SU-DHL-6 (cell line): ENCODE results near the gene MEIS1.
"Not testable (repeated sequence)": the region's sequence is repeated elsewhere in the genome, so short reads cannot be mapped to it uniquely, and the experiment has no call there.

Experiments used
- H2AFZ ChIP-seq: fragments of 200-600 bp; sonication (generic); 2 replicates; pipeline ENCODE4 v1.6.1; 2014; ENCODE audit warnings: low read depth, mild to moderate bottlenecking, moderate library complexity, mixed read lengths, antibody characterized with exemption, low read length; ENCODE audit not compliant: severe bottlenecking
- H3F3A ChIP-seq: fragments of 200-600 bp; shearing (Covaris generic); 2 replicates; pipeline ENCODE4 v1.6.0; 2016; ENCODE audit warnings: antibody characterized with exemption, mild to moderate bottlenecking; ENCODE audit not compliant: insufficient read depth
- H3K27ac ChIP-seq: fragments of 200-600 bp; sonication (generic); 2 replicates; pipeline ENCODE4 v1.5.1; 2016; ENCODE audit warnings: low read depth, mild to moderate bottlenecking, low read length, moderate library complexity, mixed read lengths
- H3K27me3 ChIP-seq: fragments of 200-600 bp; sonication (generic), shearing (Covaris generic); 2 replicates; pipeline ENCODE4 v1.6.0; 2014; ENCODE audit warnings: mild to moderate bottlenecking, low read length
- H3K36me3 ChIP-seq: fragments of 200-600 bp; sonication (generic); 2 replicates; pipeline ENCODE4 v1.6.1; 2014; ENCODE audit warnings: mild to moderate bottlenecking, low read length, mixed read lengths
- H3K4me2 ChIP-seq: fragments of 300-600, 200-600 bp; shearing (Covaris generic), sonication (generic); 2 replicates; pipeline ENCODE4 v1.6.0; 2014; ENCODE audit warnings: low read length, low read depth, mild to moderate bottlenecking; ENCODE audit not compliant: poor library complexity, severe bottlenecking
- H3K4me3 ChIP-seq: fragments of 200-600 bp; sonication (generic); 2 replicates; pipeline ENCODE4 v1.5.1; 2014; ENCODE audit warnings: antibody characterized with exemption, low read length, mild to moderate bottlenecking, mixed read lengths; ENCODE audit not compliant: insufficient read depth, poor library complexity, severe bottlenecking
- H3K79me2 ChIP-seq: fragments of 200-600 bp; sonication (generic); 2 replicates; pipeline ENCODE4 v1.6.1; 2014; ENCODE audit warnings: mild to moderate bottlenecking, low read length, moderate library complexity; ENCODE audit not compliant: insufficient read depth
- H3K9ac ChIP-seq: fragments of 200-600 bp; sonication (generic); 2 replicates; pipeline ENCODE4 v1.7.0; 2014; ENCODE audit warnings: mild to moderate bottlenecking, low read length
- H3K9me2 ChIP-seq: fragments of 200-600 bp; sonication (generic); replicated peaks from 2 replicates; pipeline ENCODE4 v1.6.1; 2014; ENCODE audit warnings: low read length; ENCODE audit not compliant: insufficient read depth
- H3K9me3 ChIP-seq: fragments of 200-600 bp; sonication (generic); 2 replicates; pipeline ENCODE4 v1.6.1; 2014; ENCODE audit warnings: low read length, mixed read lengths; ENCODE audit not compliant: insufficient read depth
- H4K20me1 ChIP-seq: fragments of 200-600 bp; sonication (generic); 2 replicates; pipeline ENCODE4 v1.6.1; 2014; ENCODE audit warnings: low read depth, mild to moderate bottlenecking, antibody characterized with exemption, low read length, moderate library complexity, mixed read lengths
- CTCF ChIP-seq: fragments of 200-600 bp; sonication (generic); IDR thresholded peaks from one replicate; pipeline ENCODE4 v1.5.1; 2017; ENCODE audit warnings: antibody characterized with exemption, mild to moderate bottlenecking, low read length, moderate library complexity; ENCODE audit not compliant: insufficient read depth, poor library complexity, severe bottlenecking
- EZH2phosphoT487 ChIP-seq: fragments of 200-600 bp; sonication (generic), shearing (Covaris generic); conservative IDR thresholded peaks from 2 replicates; pipeline ENCODE4 v1.6.1; 2018; ENCODE audit warnings: mild to moderate bottlenecking, antibody characterized with exemption, low read length, moderate library complexity, mixed read lengths

MEIS1 gene

GRCh38 chr2:66478299-66478698 is 43.4 kb downstream of the MEIS1 start:
- H3K27ac ChIP-seq, result no peak overlapping the region
- no peaks in the 10 kb centered on the region for H4K20me1 ChIP-seq
- no peaks in the 10 kb centered on the region for H3K27me3 ChIP-seq
- H3K4me3 ChIP-seq, result no peak overlapping the region
- H3K79me2 ChIP-seq, result no peaks in the 10 kb centered on the region
- no peaks in the 10 kb centered on the region for H3K9me2 ChIP-seq
- H2AFZ ChIP-seq, result no peak overlapping the region
- no peak overlapping the region for H3K4me2 ChIP-seq
- no peaks in the 10 kb centered on the region for H3K36me3 ChIP-seq
- no peak for TF ChIP-seq EZH2phosphoT487
- no peak for TF ChIP-seq CTCF
- no peak overlapping the region for H3K9ac ChIP-seq
- no peaks in the 10 kb centered on the region for H3F3A ChIP-seq
- H3K9me3 ChIP-seq, result no peaks in the 10 kb centered on the region

- TF ChIP-seq EZH2phosphoT487, result no peak
- TF ChIP-seq CTCF, result no peak
- no peaks in the 10 kb centered on the region for H3K79me2 ChIP-seq
- no peaks in the 10 kb centered on the region for H3K9me2 ChIP-seq
- no peaks in the 10 kb centered on the region for H3K27me3 ChIP-seq
- H3K9ac ChIP-seq, result no peak overlapping the region
- H3F3A ChIP-seq, result no peaks in the 10 kb centered on the region
- H3K36me3 ChIP-seq, result no peaks in the 10 kb centered on the region
- H2AFZ ChIP-seq, result no peak overlapping the region
- no peak overlapping the region for H3K4me3 ChIP-seq
- H3K9me3 ChIP-seq, result no peaks in the 10 kb centered on the region
- no peaks in the 10 kb centered on the region for H4K20me1 ChIP-seq
- no peak overlapping the region for H3K4me2 ChIP-seq
- no peak overlapping the region for H3K27ac ChIP-seq
Observed at GRCh38 chr2:66478731-66479316, 43.9 kb downstream of the MEIS1 start.

- Histone ChIP-seq H2AFZ (no peak overlapping the region), H3K4me3 (no peak overlapping the region), H3K27me3 (no peaks in the 10 kb centered on the region), H3K9me2 (no peaks in the 10 kb centered on the region), H3F3A (no peaks in the 10 kb centered on the region), H3K36me3 (no peaks in the 10 kb centered on the region), H3K27ac (no peak overlapping the region), H3K9ac (no peak overlapping the region), H3K79me2 (no peaks in the 10 kb centered on the region), H3K4me2 (no peak overlapping the region), H3K9me3 (no peaks in the 10 kb centered on the region), H4K20me1 (no peaks in the 10 kb centered on the region)
- TF ChIP-seq EZH2phosphoT487 (no peak), CTCF (no peak)
Observed at GRCh38 chr2:66481100-66481549, 46.2 kb downstream of the MEIS1 start.

- H3K9me2 ChIP-seq, H4K20me1 ChIP-seq, H3K4me3 ChIP-seq, H3K27ac ChIP-seq, H3K9ac ChIP-seq, H3K4me2 ChIP-seq, H3F3A ChIP-seq, H2AFZ ChIP-seq, H3K36me3 ChIP-seq, H3K79me2 ChIP-seq, H3K27me3 ChIP-seq, H3K9me3 ChIP-seq: not testable (repeated sequence)
Observed at GRCh38 chr2:66485252-66485651, 50.3 kb downstream of the MEIS1 start.
